Measurements from ENCODE around the gene RNU1-3.
A peak's percentile ranks its signal among the peaks of the same experiment; 100 is the strongest.
"Not testable (repeated sequence)": the region's sequence is repeated elsewhere in the genome, so short reads cannot be mapped to it uniquely, and the experiment has no call there.

The RNU1-3 gene

GRCh38 chr1:16693449-16694307 lies 26.9 kb upstream of the RNU1-3 start:
- DNase-seq (ENCODE audit: low spot score) = not testable (repeated sequence)

GRCh38 chr1:16692717-16693448 lies 26.1 kb upstream of the RNU1-3 start:
- not testable (repeated sequence) for DNase-seq (ENCODE audit: low spot score)

- DNase-seq (ENCODE audit: low spot score) = not testable (repeated sequence)
Observed at GRCh38 chr1:16692283-16692682, 25.5 kb upstream of the RNU1-3 start.

GRCh38 chr1:16690971-16691682 lies 24.4 kb upstream of the RNU1-3 start:
- not testable (repeated sequence) for DNase-seq (ENCODE audit: low spot score)

GRCh38 chr1:16687132-16687800 lies 20.5 kb upstream of the RNU1-3 start:
- DNase-seq (ENCODE audit: low spot score) = peak; percentile 62

- DNase-seq (ENCODE audit: low spot score) = not testable (repeated sequence)
Observed at GRCh38 chr1:16685445-16686371, 19.0 kb upstream of the RNU1-3 start.

DNA sequence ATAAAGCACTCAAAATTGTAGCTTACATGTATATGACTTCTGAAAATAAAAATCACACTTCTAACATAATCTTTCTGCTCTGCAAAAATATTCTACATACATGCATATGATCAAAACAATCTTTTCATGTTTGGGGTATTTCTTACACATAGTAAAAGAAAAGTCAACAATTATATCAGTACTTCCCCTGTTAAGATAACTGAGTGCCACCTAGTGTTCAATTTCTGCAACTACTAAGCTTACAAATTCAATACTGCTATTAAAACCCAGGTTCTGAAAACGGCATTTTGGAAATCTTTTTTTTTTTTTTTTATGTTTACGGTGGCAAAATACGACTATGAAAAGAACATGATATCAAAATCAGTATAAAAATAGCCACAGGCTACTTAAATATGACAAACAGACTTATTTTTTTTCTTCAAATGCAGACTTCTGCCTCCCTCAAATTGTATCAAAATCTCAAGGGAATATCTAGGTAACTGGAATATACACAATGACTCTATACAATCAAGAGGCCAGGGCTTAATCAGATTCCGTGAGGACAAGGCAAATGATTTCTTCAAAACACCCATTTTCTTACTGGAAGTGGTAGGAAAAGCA lies 18.1 kb upstream of the RNU1-3 start:
- not testable (repeated sequence) for DNase-seq (ENCODE audit: low spot score)

GRCh38 chr1:16684152-16684551 lies 17.4 kb upstream of the RNU1-3 start:
- DNase-seq (ENCODE audit: low spot score) = not testable (repeated sequence)

GRCh38 chr1:16682803-16683202 lies 16.1 kb upstream of the RNU1-3 start:
- not testable (repeated sequence) for DNase-seq (ENCODE audit: low spot score)

DNA sequence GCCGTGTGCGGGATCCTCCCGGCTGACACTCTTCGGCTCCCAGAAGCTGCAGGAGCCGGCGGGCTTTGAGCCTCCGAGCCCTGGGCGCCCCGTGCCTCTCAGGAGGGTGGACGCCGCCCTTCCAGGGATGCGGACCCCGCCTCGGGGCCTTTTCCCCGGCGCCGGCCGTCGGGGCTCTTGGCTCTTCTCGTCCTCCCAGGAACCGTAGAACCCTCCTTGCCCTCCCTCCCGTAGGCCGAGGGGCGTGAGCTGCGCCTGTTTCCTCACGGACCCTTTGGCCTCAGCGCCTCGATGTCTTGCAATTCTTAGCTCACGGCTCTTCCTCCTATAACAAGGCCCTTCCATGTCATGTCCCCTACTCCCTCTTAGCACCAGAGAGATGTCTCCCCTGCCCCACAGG lies 13.6 kb upstream of the RNU1-3 start:
- not testable (repeated sequence) for DNase-seq (ENCODE audit: low spot score)

DNA sequence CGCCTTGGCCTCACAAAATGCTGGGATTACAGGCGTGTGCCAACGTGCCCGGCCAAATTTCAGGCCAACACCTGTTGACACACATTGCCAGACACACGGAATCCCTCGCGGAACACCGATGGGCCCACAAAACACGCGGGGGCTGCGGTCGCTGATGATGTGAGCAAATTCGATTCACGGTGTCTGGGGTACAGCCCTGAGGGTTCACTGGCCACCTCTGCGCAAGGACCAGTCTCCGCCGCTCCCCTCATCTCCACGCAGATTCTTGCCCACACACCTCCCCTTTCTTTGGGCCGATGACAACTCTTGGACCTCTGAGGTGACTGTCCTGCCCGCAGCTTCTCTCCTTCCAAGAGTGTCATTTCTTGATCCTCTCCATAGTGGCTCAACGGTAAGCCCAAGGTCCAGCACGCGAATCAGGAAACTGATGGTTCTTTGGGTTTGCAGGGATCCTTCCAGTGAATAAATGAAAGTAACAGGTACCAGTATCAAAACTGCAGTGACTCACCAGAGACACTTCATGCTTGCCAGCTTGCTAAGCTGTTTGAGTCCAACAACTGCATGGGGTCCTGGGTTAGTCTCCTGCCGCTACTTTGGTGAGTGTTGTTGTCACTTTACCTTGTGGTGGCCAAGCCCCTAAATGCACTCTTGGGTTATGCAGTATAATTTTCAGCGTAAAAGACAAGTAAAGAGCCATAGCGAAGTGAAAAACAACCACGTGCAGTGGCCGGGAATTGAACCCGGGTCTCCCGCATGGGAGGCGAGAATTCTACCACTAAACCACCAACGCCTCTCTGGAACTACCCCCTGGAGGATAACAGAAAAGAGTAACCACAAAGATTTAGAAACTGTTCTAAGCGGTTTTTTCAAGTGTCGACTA lies 11.0 kb upstream of the RNU1-3 start:
- peak; percentile 63 for DNase-seq (ENCODE audit: low spot score)

- peak; percentile 25 for DNase-seq (ENCODE audit: low spot score)
Observed at GRCh38 chr1:16676661-16677523, 10.1 kb upstream of the RNU1-3 start.

DNA sequence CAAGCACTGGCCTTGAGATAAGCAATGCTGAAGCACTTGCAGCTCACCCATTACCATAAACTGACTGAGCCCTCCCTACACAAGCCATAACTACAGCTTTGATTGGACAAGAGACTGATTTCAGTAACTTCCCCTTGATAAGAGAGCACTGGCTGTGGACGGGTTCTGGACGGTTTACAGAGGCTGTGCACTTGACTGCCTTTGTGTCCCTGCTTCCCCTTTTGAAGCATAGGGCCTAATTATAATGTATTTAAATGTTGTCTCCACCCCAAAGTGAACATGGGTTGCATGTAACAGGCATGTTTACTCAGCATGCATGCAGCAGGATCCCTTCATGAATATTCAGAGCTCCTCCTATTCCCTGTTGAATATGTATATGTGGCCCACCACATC lies 8.4 kb upstream of the RNU1-3 start:
- DNase-seq (ENCODE audit: low spot score) = not testable (repeated sequence)

DNA sequence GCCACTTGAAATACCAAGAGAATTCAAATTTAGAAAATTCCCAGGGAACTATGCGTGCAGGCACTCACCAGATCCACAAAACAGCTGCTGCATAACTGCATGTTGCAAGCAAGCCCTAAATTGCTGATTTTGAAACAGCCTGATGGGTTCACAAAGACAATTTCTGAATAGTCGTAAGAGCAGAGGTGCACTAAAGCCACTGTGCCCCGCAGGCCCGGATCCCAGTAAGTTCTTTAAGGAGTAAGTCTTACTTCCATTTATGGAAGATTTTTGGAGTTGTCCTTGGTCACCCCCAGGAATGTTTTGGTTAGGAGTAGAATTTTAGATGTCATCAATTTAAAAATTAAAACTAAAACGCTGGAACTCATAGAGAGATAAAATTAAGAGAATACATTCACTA lies 7.2 kb upstream of the RNU1-3 start:
- DNase-seq (ENCODE audit: low spot score) = not testable (repeated sequence)

- DNase-seq (ENCODE audit: low spot score) = not testable (repeated sequence)
Observed at GRCh38 chr1:16665836-16666235, 912 bp downstream of the RNU1-3 start.

DNA sequence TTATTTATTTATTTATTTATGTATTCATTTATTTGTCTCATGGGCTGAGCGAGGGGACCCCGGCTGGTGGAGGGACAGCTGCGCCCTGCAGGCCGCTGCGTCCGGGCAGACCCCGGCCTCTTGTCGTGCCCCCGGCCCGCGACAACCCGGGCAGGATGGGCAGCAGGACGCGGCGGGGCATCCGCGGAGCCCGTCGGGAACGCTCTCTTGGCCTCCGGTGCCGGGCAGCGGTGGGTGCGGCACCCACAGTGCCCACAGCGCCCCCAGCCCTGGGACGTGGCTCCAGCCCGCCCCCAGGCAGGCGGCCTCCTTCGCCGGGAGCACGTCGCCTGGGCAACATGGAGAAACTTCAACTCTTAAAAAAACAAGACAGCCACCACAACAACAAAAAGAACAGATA lies 8.5 kb downstream of the RNU1-3 start:
- DNase-seq (ENCODE audit: low spot score) = not testable (repeated sequence)

- DNase-seq (ENCODE audit: low spot score) = not testable (repeated sequence)
Observed at GRCh38 chr1:16656981-16657683, 9.6 kb downstream of the RNU1-3 start.

DNA sequence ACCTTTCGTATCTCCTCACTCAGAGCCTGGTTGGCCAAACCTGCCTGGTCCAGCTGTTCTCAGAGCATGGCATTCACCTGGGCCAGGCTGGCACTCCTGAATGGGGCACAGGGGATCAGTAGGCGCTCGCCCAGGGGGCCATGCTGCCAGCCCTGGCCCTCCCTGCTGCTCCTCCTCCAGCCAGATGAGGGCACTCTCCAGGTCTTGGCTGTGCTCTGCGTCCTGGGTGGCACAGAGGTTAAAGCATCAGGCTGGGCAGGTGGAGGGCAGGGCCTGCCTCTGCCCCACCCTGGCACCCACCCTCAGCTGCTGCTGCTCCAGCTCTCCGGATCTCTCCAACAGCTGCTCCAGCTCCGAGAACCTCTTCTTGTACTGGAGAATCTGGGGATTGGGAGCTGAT lies 10.2 kb downstream of the RNU1-3 start:
- DNase-seq (ENCODE audit: low spot score) = not testable (repeated sequence)
